H1 (cell line): ENCODE data around the gene MID1. TPM values are rescaled to one million over a fixed set of nuclear protein-coding genes. Genes with fewer than 3 reads are reported as not detected.

Experiments used
- CTCF ChIA-PET: fragments of 300-600 bp; sonication (Branson Sonifier 250); formaldehyde crosslinking; loops from one replicate; lab custom pipeline; 2021; ENCODE audit not compliant: partially characterized antibody; lab: Charles Lee
- POLR2A ChIA-PET: fragments of 300-600 bp; sonication (Branson Sonifier 250); formaldehyde crosslinking; loops from one replicate; lab custom pipeline; 2021; ENCODE audit warnings: inconsistent platforms; ENCODE audit not compliant: partially characterized antibody; lab: Charles Lee
- DNase-seq, 2 experiments: peaks; one replicate each; pipeline versions ENCODE4 v3.0.0 to v3.0.0-alpha.2; 2010 to 2022; ENCODE audit warnings: low spot score in 2 of 2, low read depth in 1 of 2, mixed read lengths in 1 of 2
- FAIRE-seq: peaks from 2 replicates; lab custom pipeline; 2011; peaks lifted over from hg19 to GRCh38; lab: Jason Lieb, UNC
- H2AFZ ChIP-seq: 2 replicates; pipeline ENCODE4 v1.8.1; 2012; ENCODE audit warnings: low read length, inconsistent platforms
- H2AK5ac ChIP-seq: 2 replicates; pipeline ENCODE4 v1.6.1; 2013; ENCODE audit warnings: low read depth, low read length
- H2BK120ac ChIP-seq: replicated peaks from 2 replicates; pipeline ENCODE3; 2013; ENCODE audit warnings: low read depth, low read length, inconsistent platforms
- H2BK12ac ChIP-seq: 2 replicates; pipeline ENCODE4 v1.6.1; 2013; ENCODE audit warnings: low read depth, low read length
- H2BK15ac ChIP-seq: 2 replicates; pipeline ENCODE4 v1.6.1; 2013; ENCODE audit warnings: low read length
- H2BK20ac ChIP-seq: 2 replicates; pipeline ENCODE4 v1.6.1; 2013; ENCODE audit warnings: low read length
- H2BK5ac ChIP-seq: 2 replicates; pipeline ENCODE4 v1.6.1; 2013; ENCODE audit warnings: low read depth, low read length
- H3K14ac ChIP-seq: 2 replicates; pipeline ENCODE4 v1.6.1; 2013; ENCODE audit warnings: inconsistent platforms; ENCODE audit not compliant: insufficient read length
- H3K18ac ChIP-seq: 2 replicates; pipeline ENCODE4 v1.6.1; 2013; ENCODE audit warnings: low read length; ENCODE audit errors: extremely low read depth
- H3K23ac ChIP-seq: 2 replicates; pipeline ENCODE4 v1.6.1; 2013; ENCODE audit warnings: inconsistent platforms; ENCODE audit not compliant: insufficient read length
- H3K23me2 ChIP-seq: 2 replicates; pipeline ENCODE4 v1.6.1; 2013; ENCODE audit warnings: low read depth, low read length
- H3K27ac ChIP-seq: 2 replicates; pipeline ENCODE4 v1.6.1; 2011; ENCODE audit warnings: low read depth, low read length, inconsistent platforms
- H3K27me3 ChIP-seq, 4 experiments: replicated peaks in 1 of 4; 1 replicate in 1 of 4; 2 replicates in 3 of 4; pipeline versions ENCODE4 v1.6.1 to v1.8.1; 2011 to 2013; ENCODE audit warnings: low read length in 3 of 4, mild to moderate bottlenecking in 3 of 4, inconsistent platforms in 2 of 4, mixed read lengths in 2 of 4, moderate library complexity in 1 of 4; ENCODE audit not compliant: control insufficient read depth in 3 of 4, insufficient read depth in 3 of 4; ENCODE audit errors: extremely low read depth in 1 of 4
- H3K36me3 ChIP-seq, 4 experiments: 2 replicates each; pipeline versions ENCODE4 v1.6.1 to v1.8.1; 2011 to 2013; ENCODE audit warnings: mild to moderate bottlenecking in 4 of 4, low read length in 3 of 4, moderate library complexity in 2 of 4, control low read depth in 1 of 4, inconsistent platforms in 1 of 4; ENCODE audit not compliant: insufficient read depth in 4 of 4, control insufficient read depth in 2 of 4
- H3K4ac ChIP-seq: replicated peaks from 2 replicates; pipeline ENCODE3; 2013; ENCODE audit warnings: low read length, low read depth, mixed read lengths, inconsistent platforms; ENCODE audit not compliant: insufficient read length
- H3K4me1 ChIP-seq, 4 experiments: replicated peaks in 1 of 4; 1 replicate in 1 of 4; 2 replicates in 3 of 4; pipeline versions ENCODE4 v1.6.1 to v1.8.1; 2011 to 2013; ENCODE audit warnings: low read length in 3 of 4, inconsistent platforms in 2 of 4, mixed read lengths in 1 of 4; ENCODE audit not compliant: insufficient read depth in 4 of 4, control insufficient read depth in 3 of 4
- H3K4me2 ChIP-seq, 2 experiments: 2 replicates each; pipeline versions ENCODE4 v1.6.1 to v1.8.1; 2011 to 2013; ENCODE audit warnings: low read depth in 2 of 2, low read length in 2 of 2, control low read depth in 1 of 2, inconsistent platforms in 1 of 2, mild to moderate bottlenecking in 1 of 2; ENCODE audit not compliant: insufficient read depth in 1 of 2
- H3K4me3 ChIP-seq, 4 experiments: fragments of 200-600, 300-600 bp in 1 of 4; sonication (generic), shearing (Covaris generic), sonication (Bioruptor Twin) in 1 of 4; 2 replicates each; pipeline versions ENCODE4 v1.5.1 to v1.8.1; 2011 to 2016; ENCODE audit warnings: low read length in 4 of 4, low read depth in 3 of 4, control low read depth in 2 of 4, inconsistent platforms in 2 of 4, mild to moderate bottlenecking in 2 of 4, mixed read lengths in 1 of 4, moderate library complexity in 1 of 4; ENCODE audit not compliant: insufficient read depth in 2 of 4; ENCODE audit errors: extremely low read depth in 1 of 4
- H3K56ac ChIP-seq: replicated peaks from 2 replicates; pipeline ENCODE3; 2013; ENCODE audit warnings: low read depth, mild to moderate bottlenecking, mixed read lengths, low read length, inconsistent platforms; ENCODE audit not compliant: insufficient read length
- H3K79me1 ChIP-seq: 2 replicates; pipeline ENCODE4 v1.6.1; 2013; ENCODE audit warnings: low read depth, low read length, control low read depth
- H3K79me2 ChIP-seq, 2 experiments: 2 replicates each; pipeline versions ENCODE4 v1.6.1 to v1.8.1; 2012 to 2013; ENCODE audit warnings: low read length in 2 of 2, mild to moderate bottlenecking in 2 of 2, inconsistent platforms in 1 of 2; ENCODE audit not compliant: insufficient read depth in 2 of 2, control insufficient read depth in 1 of 2
- H3K9ac ChIP-seq, 4 experiments: replicated peaks in 1 of 4; 1 replicate in 1 of 4; 2 replicates in 3 of 4; pipeline versions ENCODE4 v1.6.1 to v1.8.1; 2011 to 2013; ENCODE audit warnings: low read depth in 3 of 4, low read length in 3 of 4, control low read depth in 2 of 4, mild to moderate bottlenecking in 2 of 4, moderate library complexity in 2 of 4, inconsistent platforms in 1 of 4; ENCODE audit errors: extremely low read depth in 1 of 4
- H3K9me3 ChIP-seq, 2 experiments: 2 replicates each; pipeline versions ENCODE4 v1.6.1 to v1.8.1; 2012 to 2013; ENCODE audit warnings: mild to moderate bottlenecking in 2 of 2, moderate library complexity in 2 of 2, control low read depth in 1 of 2, inconsistent platforms in 1 of 2, low read depth in 1 of 2, low read length in 1 of 2, mixed read lengths in 1 of 2; ENCODE audit not compliant: insufficient read depth in 2 of 2
- H4K20me1 ChIP-seq, 2 experiments: replicated peaks in 1 of 2; 2 replicates each; pipeline versions ENCODE3 to v1.8.1; 2011 to 2013; ENCODE audit warnings: inconsistent platforms in 2 of 2, low read length in 2 of 2, mild to moderate bottlenecking in 1 of 2; ENCODE audit not compliant: insufficient read depth in 2 of 2, control insufficient read depth in 1 of 2
- H4K5ac ChIP-seq: 2 replicates; pipeline ENCODE4 v1.6.1; 2013; ENCODE audit warnings: low read length, low read depth, mixed read lengths, inconsistent platforms; ENCODE audit not compliant: insufficient read length
- H4K8ac ChIP-seq: 2 replicates; pipeline ENCODE4 v1.8.0; 2013; ENCODE audit warnings: mild to moderate bottlenecking, moderate library complexity, low read length, inconsistent platforms; ENCODE audit not compliant: insufficient read depth; ENCODE audit errors: extremely low read depth
- H4K91ac ChIP-seq: replicated peaks from 2 replicates; pipeline ENCODE3; 2013; ENCODE audit warnings: low read length, mixed read lengths, inconsistent platforms; ENCODE audit not compliant: insufficient read length
- BRCA1 ChIP-seq: IDR thresholded peaks from 2 replicates; pipeline ENCODE4 v1.6.1; 2012; ENCODE audit warnings: low read depth, low read length, improper control_type of control experiment
- WGBS, 2 experiments: shearing (Covaris generic) in 1 of 2; methylation state at CpG; one replicate each; pipeline versions ENCODE4 v1.1.6 to v1.1.7; 2013 to 2015; ENCODE audit warnings: low lambda C conversion rate in 2 of 2, mixed read lengths in 2 of 2, inconsistent platforms in 1 of 2, low coverage in 1 of 2, missing lambda C conversion rate in 1 of 2; ENCODE audit not compliant: insufficient replicate concordance in 2 of 2, insufficient coverage in 1 of 2, insufficient read length in 1 of 2; ENCODE audit errors: extremely low coverage in 1 of 2, missing lambda C conversion rate in 1 of 2; 5-methylcytosine and 5-hydroxymethylcytosine counted together
- polyA plus RNA-seq, 7 experiments: library from polyadenylated mRNA; depleted of rRNA in 3 of 7; stranded (reverse) in 5 of 7; unstranded in 2 of 7; fragments of >200 nt in 5 of 7; fragments of 200-250 nt in 2 of 7; gene quantifications; 1 replicate in 5 of 7; 2 replicates in 1 of 7; 4 replicates in 1 of 7; pipeline versions ENCODE4 v1.2.1 to v1.2.3, GENCODE V29; 2011 to 2013; ENCODE audit warnings: missing spikeins in 2 of 7, mixed read lengths in 2 of 7
- total RNA-seq: library from RNA; stranded (reverse); fragmentation: NEBNext Ultra II Directional; extraction: Animal tissue kit (Norgen Biotek cat#: 25700); gene quantifications from 2 replicates; pipeline ENCODE4 v1.2.1, GENCODE V29; 2021

Gene MID1
- total and polyA plus RNA-seq, 2 of the 8 experiments (the other 6 are each of a cell fraction or from before 2014, with no cell fraction given) = 12.9 to 54.3 TPM

GRCh38 chrX:10656214-10656613, 35.8 kb upstream of the MID1 start:
- H3K9ac ChIP-seq = no peak overlapping the region
- H3K9me3 ChIP-seq = no peaks in the 10 kb centered on the region
- no peak overlapping the region for H3K4me2 ChIP-seq
- H3K14ac ChIP-seq = no peak overlapping the region
- H2AFZ ChIP-seq = no peak overlapping the region
- no peak for TF ChIP-seq BRCA1
- TF ChIP-seq, all 59 proteins: peak for 0
- DNase-seq (no peak), FAIRE-seq (no peak)
- Histone ChIP-seq H3K4ac (no peak overlapping the region), H2BK20ac (no peak overlapping the region), H3K18ac (no peak overlapping the region), H3K27me3 (no peaks in the 10 kb centered on the region), H3K56ac (no peak overlapping the region), H3K4me3 (no peak overlapping the region), H4K8ac (no peak overlapping the region), H3K79me1 (no peaks in the 10 kb centered on the region), H4K20me1 (no peaks in the 10 kb centered on the region), H3K36me3 (no peaks in the 10 kb centered on the region), H3K27ac (no peak overlapping the region), H2BK5ac (no peak overlapping the region), H4K91ac (no peak overlapping the region), H2BK120ac (no peak overlapping the region), H3K4me1 (peaks cover 0 to 3% (median 0%) of the 10 kb centered on the region in 4 experiments; a peak in 3 of 7 replicates), H2AK5ac (no peak overlapping the region), H3K23ac (no peak overlapping the region), H2BK15ac (no peak overlapping the region), H4K5ac (no peak overlapping the region), H2BK12ac (no peak overlapping the region), H3K23me2 (no peaks in the 10 kb centered on the region), H3K79me2 (no peaks in the 10 kb centered on the region)
- 86% methylated on average over 1 of the region's 1 CpG; no CpG with 5 or more reads in 1 of the 2 experiments for WGBS, 2 experiments
- POLR2A ChIA-PET = no interaction called here
- CTCF ChIA-PET = interaction anchor here (1.7 to 1.9 kb wide), 2 partner anchors 9 to 68 kb away, joined by 4 to 7 read pairs; no protein-coding TSS in a partner anchor
